ENCODE results near the gene GPR142.

Gene GPR142

GRCh38 chr17:74345433-74346241 is 21.7 kb upstream of the GPR142 start:
- no peak for DNase-seq

- DNase-seq = no peak
Observed at GRCh38 chr17:74347646-74348045, 19.7 kb upstream of the GPR142 start.

DNA sequence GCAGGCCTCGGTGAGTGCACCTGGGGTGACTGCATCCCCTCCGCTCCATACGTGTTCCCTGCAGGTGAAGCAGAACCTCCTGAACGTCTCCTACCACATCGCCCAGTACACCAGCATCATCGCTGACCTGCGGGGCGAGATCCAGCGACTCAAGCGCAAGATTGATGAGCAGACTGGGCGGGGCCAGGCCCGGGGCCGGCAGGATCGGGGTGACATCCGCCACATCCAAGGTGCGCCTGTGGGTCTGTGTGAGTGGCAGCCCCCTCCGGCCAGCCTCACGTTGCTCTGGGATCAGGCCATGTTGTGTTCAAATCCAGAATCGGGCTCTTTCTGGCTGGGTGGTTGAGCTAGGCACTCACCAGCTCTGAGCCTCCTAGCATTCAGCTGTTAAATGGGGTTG is 18.2 kb upstream of the GPR142 start:
- no peak for DNase-seq

- no peak for DNase-seq
Observed at GRCh38 chr17:74350486-74350885, 16.8 kb upstream of the GPR142 start.

- no peak for DNase-seq
Observed at GRCh38 chr17:74351552-74352210, 15.6 kb upstream of the GPR142 start.

- DNase-seq = no peak
Observed at GRCh38 chr17:74353446-74354060, 13.8 kb upstream of the GPR142 start.

DNA sequence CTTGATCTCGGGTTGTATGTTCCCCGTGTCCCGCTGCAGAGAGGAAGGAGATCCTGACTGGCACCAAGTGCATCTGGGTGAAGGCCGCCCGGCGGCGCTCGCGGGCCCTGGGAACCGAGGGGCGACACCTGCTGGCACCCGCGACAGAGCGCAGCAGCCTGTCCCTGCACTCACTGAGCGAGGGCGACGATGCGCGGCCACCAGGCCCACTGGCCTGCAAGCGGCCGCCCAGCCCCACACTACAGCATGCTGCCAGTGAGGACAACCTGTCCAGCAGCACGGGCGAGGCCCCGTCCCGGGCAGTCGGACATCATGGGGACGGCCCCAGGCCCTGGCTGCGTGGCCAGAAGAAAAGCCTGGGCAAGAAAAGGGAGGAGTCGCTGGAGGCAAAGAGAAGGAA is 13.2 kb upstream of the GPR142 start:
- no peak for DNase-seq

DNA sequence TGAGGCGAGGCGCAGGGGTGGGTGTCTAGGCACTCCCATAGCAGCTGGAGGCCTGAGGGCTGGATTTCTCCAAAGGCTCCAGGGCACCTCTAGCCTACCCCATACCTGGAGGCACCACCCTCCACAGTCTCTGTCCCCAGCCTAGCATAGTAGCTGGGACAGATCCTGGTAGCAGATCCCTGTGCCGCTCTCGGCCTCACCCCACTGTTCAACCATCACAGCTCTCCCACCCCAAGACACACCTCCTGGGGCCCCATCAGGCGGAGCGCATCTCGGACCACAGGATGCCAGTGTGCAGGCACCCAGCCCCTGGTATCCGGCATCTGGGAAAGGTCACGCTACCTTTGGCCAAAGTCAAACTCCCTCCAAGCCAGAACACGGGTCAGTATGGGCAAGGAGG is 12.7 kb upstream of the GPR142 start:
- DNase-seq = no peak

DNA sequence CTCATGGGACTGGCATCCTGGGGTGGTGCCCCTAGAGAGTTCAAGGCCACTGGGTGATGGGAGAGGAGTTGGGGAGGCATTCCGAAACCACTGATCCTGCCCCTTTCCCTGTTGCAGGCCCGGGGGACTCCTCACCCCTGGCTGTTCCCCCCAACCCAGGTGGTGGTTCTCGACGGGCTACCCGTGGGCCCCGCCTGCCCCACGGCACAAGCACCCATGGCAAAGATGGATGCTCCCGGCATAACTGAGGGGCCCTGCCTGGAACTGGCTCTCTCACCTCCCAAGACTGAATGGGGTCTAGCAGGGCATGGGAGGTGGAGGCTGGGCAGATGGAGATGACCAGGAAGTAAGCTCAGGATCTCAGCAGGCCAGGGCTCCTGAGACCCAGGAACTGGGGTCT is 12.2 kb upstream of the GPR142 start:
- DNase-seq = no peak

DNA sequence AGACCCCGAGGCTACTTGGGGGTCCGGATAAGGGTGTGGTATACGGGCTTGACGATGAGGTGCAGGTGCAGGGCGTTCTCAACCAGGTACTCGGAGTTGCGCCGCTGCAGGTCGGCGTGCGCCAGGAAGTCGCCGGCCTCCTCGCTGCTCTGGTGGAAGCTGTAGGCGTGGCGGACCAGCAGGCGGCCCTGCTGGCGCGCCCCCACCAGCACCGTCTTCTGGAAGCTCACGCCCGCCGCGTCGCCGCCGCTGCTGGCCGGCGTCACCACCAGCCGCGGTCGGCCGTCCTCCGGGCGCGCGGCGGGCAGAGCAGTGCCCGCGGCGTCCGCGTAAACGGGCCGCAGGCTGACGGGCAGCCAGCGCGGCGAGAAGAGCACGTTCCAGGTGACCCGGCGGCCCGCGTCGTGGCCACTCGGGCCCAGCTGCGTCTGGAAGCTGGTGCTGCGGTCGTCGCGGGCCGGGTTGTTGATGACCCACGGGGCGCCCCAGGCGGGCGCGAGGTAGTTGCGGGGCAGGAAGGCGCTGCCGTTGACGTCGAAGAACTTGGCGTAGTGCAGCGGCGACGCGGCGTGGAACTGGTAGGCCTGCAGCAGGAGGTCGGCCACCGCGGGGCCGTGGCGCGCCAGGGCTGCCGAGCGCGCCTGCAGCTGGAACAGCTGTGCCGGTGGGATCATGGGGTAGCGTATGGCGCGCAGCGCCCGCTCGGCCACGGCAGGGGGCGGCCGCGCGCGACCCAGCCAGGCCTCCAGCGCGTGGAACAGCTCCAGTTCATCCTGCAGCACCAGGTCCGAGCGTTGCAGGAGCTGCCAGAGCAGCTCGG is 10.4 kb upstream of the GPR142 start:
- no peak for DNase-seq

GRCh38 chr17:74357466-74357809 is 9.9 kb upstream of the GPR142 start:
- DNase-seq = no peak

DNA sequence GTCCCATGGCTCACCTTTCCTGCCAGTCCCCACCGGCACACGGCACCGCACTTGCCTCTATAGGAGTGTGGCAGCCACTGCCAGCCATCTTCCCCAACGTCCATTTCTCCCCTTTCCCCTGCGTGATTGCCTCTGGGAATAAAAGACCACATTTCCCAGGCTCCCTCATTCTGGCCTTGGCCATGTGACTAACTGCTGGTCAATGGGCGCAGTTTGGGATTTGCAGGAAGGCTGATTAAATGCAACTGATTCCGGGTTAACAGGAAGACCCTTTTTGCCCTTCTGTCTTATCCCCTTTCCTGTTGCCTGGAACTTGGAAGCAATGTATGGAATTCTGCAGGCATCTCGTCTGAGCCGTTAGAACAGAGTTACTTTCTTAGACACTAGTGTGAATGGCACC is 8.6 kb upstream of the GPR142 start:
- no peak for DNase-seq

DNA sequence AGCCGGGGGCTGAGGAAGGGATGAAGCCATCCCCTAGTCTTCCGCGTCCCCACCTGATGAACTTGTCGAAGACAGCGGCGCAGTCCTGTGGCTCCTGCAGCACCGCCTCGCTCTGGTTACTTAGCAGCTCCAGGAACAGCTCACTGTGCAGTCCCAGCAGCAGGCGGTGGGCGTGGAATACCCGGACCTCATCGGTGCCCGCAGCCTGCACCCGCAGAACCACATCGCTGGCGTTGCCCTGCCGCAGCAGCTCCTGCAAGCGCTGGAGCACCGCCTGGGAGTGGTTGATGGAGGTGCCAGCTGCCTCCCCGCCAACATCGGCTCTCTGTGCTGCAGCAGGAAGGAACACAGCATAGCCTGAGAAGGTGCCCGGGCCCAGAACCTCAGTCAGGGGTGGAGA is 7.4 kb upstream of the GPR142 start:
- no peak for DNase-seq

GRCh38 chr17:74360899-74361229 is 6.4 kb upstream of the GPR142 start:
- DNase-seq = no peak

- peak; percentile 71 for DNase-seq
Observed at GRCh38 chr17:74361230-74362068, 5.9 kb upstream of the GPR142 start, which contains the start of gene BTBD17. Gene BTBD17, minus strand, starts transcription at chr17:74361868. Its CDS starts 49 bp downstream, at chr17:74361819.

DNA sequence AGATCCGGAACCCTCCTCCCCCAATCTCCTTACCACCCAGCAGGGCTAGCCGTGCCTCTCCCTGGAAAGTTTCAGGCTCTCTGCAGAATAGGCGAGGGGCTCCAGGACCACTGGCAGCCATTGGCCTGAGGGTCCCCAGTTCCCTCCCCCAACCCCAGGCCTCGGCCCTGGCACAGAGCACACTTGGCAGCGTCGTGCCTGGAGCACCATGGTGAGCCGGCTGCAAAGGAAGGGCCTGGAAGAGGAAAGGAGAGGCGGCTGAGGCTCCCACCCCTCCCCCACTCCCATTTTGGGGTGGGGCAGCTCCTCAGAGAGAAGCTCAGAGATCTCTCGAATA is 5.3 kb upstream of the GPR142 start:
- no peak for DNase-seq

DNA sequence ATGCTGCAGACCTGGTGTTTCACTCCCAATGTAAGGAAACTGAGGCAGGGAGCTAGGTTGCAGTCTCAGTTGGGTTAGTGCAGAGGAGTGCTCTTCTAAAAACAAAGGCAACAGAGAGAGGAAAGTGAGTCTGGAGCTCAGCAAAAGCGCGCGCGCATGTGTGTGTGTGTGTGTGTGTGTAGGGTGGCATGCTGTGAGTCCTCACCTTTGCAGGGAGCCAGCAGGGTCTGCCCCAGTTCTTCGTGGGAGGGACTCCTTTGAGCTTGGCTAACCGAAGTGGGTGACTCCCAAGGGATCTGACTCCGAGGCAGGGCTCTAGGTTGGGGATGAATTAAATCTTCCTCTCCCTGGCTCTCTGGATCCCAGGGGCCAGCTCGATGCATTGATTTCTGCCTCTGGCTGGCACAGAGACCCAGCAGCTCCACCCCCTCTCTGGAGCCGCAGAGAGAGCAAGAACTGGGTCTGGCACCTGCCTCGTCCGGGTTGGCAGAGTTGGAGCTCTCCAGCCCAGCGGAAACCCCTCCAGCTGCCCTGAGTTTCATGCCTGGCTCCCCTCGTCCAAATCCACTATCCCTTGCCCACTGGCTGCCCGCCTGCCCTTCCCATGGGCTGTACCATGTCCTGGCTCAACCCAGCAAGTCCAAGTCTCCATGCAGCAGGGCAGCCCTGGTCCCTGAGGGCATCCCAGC is 4.4 kb upstream of the GPR142 start:
- DNase-seq = no peak

DNA sequence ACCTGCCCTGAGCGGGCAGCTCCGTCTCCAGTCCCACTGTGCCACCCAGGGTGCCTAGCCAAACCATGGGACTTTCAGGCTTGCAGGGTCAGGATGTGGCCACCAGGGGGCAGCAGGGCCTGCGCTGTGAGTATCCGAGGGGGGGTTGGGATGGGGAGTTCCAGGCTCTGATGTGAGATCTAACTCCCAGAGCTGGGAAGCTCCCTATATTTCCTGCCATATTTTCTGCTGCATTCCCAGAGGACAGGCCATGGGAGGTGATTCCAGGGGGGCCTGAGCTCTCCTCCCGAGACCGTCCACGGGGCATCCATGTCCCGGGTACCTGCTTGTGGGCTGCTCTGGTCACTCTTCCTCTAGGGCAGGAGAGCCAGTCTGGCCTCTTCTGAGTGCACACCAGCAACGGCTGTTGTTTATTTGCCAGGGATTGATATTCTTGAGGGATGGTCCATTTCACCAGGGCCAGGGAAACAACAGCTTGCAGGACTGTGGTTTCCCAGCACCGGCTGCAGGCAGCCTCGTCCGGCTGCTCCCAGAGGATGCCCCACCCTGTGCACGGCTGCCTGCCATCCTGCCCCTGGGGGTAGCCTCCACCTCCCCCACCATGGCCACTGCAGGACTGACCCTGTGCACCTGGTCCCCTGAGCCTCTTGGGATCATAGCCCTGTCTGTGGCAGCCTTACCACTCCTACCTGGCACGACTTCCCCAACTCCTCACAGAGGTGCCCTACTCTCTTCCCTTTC is 1.2 kb downstream of the GPR142 start:
- DNase-seq = peak; percentile 62

DNA sequence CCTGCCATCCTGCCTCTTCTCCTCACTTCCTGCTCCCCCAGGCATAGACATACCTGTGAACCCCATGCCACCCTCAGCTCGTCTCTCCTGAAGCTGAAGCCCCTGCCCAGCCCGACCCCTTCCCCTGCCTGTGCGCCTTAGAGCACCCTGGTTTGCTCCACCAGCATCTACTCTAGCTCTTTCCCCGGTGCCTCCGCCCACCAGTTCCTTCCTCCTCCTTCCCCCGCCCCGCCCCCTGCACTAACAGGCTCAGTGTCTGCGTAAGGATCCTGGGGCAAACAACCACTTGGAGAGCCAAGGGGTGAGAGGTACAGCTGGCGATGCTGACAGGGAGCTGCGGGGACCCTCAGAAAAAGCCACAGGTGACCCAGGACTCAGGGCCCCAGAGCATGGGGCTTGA is 1.9 kb downstream of the GPR142 start:
- peak; percentile 79 for DNase-seq

DNA sequence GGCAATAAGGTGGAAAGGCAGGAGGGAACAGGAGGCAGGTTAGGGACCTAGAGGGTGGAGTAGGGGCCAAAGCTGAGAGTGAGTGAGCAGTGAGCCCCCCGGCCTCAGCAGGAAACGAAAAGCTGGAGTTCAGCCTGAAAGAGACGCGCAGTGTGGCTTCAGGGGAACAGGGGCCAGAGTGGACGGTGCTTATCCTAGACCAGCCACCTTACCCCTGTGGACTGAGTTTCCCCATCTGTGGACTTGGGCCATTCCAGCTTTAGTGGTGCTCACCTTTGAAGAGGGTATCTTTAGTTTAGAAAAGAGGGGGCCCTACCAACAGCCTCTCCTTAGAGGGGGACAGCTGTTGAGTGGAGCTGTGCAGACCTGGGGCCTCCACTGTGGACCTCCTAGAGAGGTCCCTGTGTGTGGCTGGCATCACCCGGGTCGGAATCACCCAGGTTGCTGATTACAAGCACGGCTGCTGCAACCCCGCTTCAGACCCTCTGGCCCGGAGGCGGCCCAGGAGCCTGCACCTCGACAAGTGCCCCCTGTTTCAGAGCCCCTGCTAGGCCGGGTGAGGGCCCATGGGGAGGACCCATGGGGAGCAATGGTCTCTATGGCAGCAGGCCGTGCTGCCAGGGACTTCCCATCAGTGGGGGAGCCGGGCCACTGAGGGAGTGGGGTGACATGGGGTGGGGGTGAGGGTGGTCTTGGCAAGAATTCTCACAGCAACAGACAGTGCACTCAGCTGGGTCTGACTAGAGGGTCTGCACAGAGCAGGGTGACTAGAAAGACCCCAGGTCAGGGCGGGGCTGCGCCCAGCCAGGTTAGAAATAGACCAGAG is 2.6 kb downstream of the GPR142 start:
- no peak for DNase-seq

Data from NCI-H510A (cell line).